GM18508 (cell line): ENCODE results near the gene SLC49A3.
"Not testable (repeated sequence)": the region's sequence is repeated elsewhere in the genome, so short reads cannot be mapped to it uniquely, and the experiment has no call there.

Source experiments
- ATAC-seq: cut with Tn5 transposase; IDR thresholded peaks from one replicate; pipeline ENCODE4 v1.9.1; 2021; ENCODE audit warnings: moderate number of reproducible peaks; ENCODE audit not compliant: insufficient read depth, unreplicated experiment

The SLC49A3 gene

DNA sequence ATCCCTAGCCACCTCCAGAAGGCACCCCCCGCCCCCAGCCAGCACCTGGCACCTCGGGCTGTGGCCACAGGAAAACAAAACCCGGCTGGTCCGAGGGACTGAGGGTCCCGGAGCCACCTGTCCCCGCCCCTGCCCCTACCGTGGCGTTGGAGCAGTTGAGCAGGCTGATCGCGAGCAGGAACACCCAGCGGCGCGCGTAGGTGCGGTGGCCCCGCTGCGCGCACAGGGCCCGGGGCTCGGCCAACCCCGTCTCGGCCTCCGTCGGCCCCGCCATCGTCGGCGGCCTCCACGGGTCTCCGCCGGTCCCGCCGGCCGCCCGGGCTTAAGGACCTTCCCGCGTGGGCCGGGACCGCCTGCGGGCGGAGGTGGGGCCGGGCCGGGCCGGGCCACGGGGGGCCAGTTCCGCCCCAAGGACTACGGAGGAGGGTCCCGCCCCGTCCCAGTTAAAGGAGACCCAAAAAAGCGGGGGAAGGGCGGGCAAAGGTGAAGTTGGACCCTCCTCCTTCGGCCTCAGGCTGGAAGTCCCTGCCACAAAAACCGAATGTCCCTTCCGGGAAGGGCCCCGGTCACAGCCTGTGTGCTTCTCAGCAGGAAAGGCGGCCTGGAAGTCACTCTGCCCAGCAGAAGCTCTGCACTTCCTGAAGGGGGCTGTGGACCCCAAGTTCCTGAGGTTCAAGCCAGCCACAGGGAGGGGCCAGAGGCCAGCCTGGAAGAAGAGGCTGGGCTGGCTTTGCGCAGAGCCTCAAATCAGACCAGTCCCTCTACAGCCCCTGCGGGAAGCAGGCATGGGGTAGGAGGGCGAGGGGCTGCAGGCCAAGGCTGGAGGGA is at the start of gene SLC49A3:
SLC49A3 (minus strand) TSS at position 298 of the 828 bp plus-strand sequence; CDS start at position 274, 24 bp downstream.
- no peak for ATAC-seq

DNA sequence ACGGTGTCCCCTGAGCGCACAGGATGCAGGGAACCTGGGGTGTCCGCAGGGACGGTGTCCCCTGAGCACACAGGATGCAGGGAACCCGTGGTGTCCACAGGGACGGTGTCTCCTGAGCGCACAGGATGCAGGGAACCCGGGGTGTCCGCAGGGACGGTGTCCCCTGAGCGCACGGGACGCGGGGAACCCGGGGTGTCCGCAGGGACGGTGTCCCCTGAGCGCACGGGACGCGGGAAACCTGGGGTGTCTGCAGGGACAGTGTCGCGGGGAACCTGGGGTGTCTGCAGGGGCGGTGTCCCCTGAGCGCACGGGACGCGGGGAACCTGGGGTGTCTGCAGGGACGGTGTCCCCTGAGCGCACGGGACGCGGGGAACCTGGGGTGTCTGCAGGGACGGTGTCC is 47.6 kb upstream of the SLC49A3 start:
- ATAC-seq, result not testable (repeated sequence)

DNA sequence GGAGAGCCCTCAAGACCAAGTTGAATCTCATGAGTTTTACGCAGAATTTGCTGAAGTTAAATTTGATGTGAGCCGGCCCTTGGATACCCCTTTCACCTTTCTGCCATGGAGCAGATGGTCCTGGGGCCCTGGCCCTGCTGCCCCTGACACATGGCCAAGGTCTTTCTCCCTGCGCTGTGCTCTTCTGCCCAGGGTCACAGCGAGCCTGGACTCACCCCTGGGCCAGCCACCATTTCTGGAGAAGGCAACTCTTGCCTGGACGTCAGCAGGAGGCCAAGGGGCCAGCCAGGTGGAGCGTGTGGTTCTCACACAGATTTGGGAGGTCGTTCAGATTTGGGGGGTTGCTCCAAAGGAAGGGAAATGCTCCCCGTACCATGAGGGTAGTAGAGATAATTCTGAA is 46.6 kb upstream of the SLC49A3 start:
- no peak for ATAC-seq

DNA sequence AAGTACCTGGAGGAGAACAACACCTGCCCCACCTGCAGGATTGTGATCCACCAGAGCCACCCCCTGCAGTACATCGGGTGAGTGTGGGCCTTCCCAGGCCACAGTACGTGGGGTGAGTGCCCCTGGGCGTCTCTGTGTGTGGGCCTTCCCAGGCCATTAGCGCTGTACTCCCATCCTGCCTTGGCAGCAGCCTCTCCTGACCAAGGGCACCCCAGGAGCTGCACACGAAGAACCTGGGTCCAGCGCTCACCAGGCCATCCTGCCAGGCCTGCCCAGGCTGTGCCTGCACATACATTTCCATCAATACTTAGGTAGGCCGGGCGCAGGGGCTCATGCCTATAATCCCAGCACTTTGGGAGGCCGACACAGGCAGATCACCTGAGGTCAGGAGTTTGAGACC is 46.0 kb upstream of the SLC49A3 start:
- ATAC-seq, result no peak

DNA sequence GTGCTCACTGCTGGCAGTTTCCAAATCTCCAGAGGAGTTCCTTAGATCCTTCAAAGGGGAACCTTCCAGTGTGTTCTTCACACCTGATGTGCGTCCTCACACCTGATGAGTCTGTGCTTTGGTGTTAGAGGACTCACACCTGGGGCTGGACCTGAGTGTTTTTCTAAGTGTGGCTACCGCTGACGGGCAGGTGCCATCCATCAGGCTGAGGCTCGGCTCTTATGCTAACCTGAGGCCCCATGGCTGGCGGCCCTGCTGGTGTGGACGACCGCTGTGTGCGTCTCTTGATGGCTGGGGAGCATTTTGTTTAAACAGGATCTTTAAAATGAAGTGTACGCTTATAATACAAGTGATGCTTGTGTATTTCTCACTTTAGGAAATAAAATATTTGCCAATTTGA is 45.1 kb upstream of the SLC49A3 start:
- no peak for ATAC-seq

DNA sequence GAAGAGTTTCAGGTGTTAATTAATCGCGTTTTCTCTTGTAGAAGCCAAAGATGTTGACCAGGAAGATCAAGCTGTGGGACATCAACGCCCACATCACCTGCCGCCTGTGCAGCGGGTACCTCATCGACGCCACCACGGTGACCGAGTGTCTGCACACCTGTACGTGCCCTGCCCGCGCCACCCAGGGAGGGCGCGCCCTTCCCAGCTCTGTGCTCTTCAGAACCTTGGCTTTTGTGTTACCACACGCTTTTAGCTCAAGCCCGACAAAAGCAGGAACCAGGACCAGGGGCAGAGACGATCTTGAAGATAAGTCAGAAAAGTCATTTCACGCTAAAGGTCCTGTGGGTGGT is 44.7 kb upstream of the SLC49A3 start:
- ATAC-seq, result no peak

DNA sequence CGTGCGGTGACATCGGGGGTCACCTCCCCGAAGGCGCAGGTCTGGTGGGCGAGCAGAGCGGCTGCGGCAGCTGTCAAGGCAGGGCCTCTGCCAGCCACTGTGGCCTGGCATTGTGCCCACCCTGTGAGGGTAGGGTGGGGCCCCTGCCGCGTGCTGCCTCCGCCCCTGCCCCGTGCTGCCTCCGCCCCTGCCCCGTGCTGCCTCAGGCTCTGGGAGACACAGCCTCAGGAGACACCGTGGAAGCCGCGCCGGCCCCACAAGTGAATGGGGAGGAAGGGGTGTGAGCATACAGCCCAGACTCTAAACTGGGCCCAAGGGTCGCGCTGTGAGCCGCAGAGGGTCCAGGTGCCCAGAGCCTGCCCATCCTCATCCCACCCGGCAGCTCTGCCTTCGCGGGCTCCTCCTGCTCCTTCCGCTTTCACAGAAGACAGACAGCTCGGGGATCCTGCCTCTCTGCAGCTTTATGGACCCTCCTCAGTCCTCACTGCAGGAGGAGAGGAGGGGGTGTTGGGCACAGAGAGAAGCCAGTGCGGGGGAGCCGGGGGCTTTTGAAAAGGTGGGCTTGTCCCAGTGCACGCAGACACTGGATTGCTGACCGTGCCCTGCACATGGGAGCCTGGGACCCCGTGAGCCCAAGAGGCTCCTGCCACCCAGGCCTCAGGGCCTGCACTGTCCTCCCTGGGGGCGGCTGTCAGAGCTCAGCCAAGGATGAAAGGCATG is 44.1 kb upstream of the SLC49A3 start:
- no peak for ATAC-seq

DNA sequence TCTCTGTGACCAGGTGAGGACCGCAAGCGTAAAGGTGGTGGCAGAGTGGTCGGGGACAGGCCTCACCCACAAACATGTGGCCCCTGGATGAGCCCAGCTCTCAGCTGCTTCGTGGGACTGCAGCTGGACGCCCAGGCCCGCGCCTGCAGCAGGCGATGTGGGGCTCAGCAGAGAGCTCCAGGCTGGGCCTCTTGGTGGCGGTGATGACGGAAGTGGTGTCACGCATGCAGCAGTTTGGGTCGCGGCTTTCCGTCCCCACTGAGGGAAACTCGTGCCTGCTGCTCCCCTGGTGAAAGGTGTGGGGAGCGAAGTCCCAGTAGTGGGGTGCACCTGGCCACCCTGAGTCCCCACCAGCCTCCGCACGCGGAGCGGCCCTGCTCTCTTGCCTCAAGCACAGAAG is 43.5 kb upstream of the SLC49A3 start:
- ATAC-seq, result no peak

DNA sequence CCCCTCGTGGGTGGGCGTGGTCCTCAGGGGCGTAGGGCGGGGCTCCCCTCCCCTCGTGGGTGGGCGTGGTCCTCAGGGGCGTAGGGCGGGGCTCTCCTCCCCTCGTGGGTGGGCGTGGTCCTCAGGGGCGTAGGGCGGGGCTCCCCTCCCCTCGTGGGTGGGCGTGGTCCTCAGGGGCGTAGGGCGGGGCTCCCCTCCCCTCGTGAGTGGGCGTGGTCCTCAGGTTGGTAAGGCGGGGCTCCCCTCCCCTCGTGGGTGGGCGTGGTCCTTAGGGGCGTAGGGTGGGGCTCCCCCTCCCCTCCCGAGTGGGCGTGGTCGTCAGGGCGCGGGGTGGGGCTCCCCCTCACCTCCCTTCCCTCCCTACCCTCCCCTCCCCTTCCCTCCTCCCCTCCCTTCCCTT is 43.0 kb upstream of the SLC49A3 start:
- ATAC-seq, result not testable (repeated sequence)

DNA sequence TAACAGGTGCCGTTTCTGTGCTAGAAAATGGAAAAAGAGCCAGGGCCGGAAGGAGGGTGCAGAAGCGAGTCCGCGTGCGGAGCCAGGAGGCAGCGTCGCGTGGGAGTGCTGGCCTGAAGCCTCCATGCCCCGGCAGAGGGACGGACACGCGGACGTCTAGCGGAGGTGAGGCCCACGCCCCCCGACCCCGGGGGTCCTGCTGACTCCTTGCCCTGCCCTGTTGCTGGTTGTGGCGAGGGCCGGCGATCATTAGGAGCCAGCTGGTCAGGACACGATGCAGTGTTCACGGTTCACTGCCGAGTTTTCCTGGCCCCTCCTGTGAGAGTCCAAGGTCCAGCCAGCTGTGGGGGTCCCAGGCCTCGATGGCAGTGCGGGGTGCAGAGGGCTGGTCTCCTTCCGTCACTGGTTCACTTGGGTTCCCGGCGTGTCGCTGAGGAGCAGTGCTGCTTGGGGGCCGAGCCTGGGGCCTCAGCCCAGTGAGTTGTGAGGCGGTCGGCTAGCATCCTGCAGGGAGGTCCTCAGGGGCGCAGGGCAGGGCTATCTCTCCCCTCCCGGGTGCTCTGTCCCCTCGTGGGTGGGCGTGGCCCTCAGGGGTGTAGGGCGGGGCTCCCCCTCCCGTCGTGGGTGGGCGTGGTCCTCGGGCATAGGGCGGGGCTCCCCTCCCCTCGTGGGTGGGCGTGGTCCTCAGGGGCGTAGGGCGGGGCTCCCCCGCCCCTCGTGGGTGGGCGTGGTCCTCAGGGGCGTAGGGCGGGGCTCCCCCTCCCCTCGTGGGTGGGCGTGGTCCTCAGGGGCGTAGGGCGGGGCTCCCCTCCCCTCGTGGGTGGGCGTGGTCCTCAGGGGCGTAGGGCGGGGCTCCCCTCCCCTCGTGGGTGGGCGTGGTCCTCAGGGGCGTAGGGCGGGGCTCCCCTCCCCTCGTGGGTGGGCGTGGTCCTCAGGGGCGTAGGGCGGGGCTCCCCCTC is 42.3 kb upstream of the SLC49A3 start:
- not testable (repeated sequence) for ATAC-seq

DNA sequence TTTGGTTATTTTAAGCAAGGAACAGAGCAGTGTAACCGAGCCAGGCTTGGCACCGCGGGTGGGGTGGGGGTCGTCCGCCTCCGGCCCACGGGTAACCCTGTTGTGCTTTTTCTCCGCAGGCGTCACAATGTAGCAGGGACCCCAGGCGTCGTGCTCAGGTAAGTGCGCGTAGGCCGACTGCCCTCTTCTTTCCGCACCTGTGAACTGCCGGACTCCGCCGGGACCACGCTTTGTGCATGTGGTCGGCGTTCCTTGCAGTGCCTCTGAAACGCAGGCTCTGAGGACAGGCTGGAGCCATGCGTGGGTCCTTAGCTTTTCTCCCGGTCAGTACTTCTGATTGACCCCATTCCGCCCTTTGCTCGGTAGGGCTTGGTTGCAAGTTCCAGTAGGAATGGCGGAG is 41.6 kb upstream of the SLC49A3 start:
- ATAC-seq, result no peak

DNA sequence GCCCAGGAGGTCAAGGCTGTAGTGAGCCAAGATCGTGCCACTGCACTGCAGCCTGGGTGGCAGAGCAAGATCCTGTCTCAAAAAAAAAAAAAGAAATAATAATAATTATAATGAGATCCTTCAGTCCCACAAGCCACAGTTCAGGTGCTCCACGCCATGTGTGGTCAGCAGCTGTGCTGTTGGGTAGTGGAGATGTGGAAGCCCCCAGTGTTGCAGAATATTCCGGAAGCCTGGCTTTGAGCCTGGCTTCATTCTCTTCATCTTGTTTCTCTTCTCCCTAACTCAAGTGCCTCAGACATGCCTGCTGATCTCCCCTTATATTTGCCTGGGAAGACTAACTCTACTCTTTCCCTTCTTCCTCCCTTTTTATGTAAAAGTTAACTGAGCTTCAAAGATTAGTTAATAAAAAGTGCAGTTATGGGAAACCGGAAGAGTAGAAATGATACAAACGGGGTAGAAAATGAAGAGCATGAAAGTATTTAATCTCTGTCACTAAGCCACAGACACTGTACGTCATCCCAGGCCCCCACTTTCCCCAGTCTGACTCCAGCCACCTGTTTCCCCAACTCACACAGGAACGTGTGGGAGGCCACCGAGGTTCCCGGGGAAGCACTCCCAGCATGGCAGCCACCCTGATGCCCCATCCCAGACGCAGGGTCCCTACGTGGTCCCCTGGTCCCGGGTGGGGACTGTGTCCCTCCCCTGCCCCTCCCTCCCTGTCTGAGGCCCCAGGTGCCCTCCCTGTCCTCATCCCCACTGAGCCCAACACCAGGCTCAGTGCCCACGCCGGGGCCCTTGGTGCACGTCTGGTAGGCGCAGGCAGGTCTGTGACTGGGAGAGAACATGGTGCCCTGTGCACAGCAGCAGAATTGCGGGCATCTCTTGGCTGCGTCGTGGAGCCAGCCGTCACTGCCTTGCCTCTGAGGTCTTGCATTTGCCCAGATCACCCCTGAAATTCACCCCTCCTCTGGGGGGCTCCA is 40.7 kb upstream of the SLC49A3 start:
- no peak for ATAC-seq

DNA sequence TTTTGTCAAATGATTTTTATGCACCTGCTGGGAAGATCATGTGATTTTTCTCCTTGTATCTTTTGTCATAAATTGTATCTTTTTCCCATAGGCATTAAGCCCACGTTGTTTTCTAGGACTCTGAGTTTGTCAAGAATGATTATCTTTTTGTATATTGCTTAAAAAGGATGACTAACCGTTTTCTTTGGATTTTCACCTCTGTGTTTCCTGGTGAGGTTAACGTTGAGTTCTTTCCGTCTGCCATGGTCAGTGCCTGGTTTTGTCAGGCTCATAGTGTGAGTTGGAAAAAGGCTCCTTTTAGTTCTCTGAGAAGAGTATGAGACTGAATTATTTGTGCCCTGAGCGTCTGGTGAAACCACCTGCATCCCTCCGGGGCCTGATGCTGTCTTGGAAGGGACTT is 38.6 kb upstream of the SLC49A3 start:
- ATAC-seq, result no peak

DNA sequence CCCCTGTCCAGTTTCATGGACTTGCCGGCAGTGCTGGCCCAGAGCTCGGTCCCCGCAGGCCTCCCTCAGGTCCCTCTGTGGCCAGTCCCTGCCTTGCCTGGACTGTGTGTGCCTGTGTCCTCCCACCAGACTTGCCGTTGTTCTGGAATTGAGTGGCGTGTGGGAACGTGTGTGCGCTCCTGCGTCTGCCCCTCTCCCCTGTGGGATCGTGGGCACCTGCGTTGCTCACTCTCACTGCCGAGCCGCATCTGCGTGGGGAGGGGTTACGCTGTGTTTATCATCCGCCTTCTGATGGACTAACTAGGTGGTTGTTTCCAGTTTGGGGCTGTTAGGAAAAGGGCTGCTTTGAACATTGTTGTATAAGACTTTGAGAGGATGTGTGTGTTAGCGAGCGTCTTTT is 37.9 kb upstream of the SLC49A3 start:
- ATAC-seq, result no peak

DNA sequence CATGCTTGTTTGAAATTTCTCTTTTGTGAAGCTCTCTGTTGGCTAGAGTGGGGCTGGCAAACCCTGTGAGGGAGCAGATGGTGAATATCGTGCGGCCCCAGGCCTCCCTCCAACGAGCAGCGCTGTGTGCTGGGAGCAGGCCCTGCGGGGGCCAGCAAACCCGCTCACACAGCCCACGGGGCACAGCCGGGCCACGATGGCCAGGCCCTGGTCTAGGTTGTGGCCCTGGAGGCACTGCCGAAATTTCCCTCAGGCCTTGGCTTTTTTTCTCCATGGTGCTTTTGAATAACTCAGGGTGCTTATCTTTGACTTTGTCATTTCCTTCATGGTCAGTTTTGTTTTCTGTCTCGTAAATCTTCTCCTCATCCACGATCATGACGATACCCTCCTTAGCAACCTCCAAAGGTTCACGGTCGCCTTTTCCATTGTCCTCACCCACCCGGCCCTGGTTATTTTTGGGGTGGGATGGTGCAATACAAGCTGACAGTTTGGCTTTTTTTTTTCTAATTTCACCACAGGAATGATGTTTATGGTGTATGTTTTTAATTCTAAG is 37.4 kb upstream of the SLC49A3 start:
- ATAC-seq, result no peak

DNA sequence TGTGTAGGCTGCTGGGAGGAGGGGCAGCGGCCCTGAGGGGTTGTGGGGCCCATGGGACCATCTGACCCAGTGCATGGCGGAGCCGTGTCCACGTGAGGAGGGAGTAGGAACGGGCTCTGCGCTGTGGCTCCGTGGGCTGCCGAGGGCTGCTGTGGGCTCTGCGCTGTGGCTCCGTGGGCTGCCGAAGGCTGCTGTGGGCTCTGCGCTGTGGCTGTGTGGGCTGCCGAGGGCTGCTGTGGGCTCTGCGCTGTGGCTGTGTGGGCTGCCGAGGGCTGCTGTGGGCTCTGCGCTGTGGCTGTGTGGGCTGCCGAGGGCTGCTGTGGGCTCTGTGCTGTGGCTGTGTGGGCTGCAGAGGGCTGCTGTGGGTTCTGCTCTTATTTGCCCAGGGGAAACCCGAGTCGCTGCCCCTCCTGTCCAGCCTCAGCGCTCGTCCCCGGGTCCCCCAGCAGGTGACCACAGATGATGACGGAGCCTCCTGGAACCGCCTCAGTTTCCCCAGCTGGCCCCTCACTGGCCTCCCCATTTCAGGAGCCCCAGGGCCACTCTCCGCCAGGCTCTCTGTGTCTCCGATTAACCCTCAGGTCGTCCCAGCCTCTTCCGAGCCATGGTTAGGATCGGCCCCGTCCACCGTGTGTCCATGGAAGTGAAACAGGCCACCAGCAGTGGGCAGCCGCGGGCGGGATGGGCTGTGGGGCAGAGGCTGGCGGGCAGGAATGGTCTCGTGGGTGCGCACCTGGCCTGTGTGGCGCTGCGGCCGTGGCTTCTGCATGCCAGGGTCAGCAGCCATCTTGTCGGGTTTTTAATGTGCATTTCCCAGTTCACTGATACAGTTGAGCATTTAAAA is 36.7 kb upstream of the SLC49A3 start:
- no peak for ATAC-seq

DNA sequence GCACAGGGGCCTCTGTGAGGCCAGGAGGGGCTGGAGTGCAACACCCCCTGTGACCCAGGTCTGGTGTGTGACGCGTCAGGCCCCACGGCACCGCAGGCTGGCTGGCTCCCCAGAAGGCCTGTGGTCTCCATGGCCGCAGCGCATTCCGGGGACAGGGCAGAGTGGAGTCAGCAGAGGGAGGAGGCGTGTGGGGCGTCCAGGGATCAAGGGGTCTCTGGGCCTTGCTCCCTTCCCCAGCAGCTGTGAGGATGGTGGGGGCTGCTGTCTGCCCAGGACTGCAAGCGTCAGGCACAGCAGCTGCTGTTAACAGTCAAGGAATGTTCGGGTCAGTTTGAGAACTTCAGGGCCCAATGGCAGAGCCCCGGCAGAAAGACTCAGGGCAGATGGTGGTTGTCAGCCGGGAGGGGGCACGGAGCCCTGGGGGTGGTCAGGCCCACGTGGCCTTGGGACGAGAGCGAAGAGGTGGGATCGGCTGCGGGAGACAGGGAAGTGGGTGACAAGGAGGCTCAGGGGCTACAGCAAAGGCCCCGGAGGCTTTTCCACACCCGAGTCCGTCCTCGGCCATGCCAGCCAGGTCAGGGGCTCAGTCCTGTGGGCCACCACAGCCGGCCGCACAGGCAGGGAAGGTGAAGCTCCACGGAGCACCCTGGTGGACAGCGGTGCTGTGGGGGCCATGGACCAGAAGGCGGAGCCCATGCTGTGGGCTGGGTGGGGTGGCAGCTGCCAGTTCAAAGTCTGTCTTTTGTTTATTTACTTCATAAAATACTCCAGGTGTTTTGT is 35.0 kb upstream of the SLC49A3 start:
- no peak for ATAC-seq
